Measurements from ENCODE around the gene FECH.

DNA sequence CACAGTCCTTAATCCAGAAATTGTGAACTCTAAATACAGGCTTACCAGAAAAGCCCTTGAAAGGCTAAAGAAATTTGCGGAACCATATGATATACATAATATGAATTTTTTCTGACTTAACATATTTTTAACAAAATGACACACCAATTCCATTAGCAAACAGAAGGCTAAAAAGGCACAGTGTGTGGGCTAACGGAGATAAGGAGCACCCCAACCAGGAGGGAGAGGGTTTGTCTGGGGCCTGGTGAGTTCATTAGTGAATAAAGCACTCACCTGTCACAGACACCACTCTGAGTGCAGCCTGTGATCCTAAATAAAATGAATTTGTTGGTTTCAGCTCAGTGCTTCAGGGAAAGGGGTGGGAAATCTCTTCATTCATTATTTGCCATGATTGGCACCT, 2.7 kb upstream of the FECH start:
- TF ChIP-seq, protein P1, sequence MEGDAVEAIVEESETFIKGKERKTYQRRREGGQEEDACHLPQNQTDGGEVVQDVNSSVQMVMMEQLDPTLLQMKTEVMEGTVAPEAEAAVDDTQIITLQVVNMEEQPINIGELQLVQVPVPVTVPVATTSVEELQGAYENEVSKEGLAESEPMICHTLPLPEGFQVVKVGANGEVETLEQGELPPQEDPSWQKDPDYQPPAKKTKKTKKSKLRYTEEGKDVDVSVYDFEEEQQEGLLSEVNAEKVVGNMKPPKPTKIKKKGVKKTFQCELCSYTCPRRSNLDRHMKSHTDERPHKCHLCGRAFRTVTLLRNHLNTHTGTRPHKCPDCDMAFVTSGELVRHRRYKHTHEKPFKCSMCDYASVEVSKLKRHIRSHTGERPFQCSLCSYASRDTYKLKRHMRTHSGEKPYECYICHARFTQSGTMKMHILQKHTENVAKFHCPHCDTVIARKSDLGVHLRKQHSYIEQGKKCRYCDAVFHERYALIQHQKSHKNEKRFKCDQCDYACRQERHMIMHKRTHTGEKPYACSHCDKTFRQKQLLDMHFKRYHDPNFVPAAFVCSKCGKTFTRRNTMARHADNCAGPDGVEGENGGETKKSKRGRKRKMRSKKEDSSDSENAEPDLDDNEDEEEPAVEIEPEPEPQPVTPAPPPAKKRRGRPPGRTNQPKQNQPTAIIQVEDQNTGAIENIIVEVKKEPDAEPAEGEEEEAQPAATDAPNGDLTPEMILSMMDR (IDR thresholded peaks at IDR 0.05), result no peak
- TF ChIP-seq POLR2A (IDR thresholded peaks at IDR 0.05), result no peak

All from esophagus squamous epithelium (tissue), 4 donors.